ENCODE results near the gene MIA2. TPM values are rescaled to one million over a fixed set of nuclear protein-coding genes. Genes with fewer than 3 reads are reported as not detected.
"Not testable (repeated sequence)": the region's sequence is repeated elsewhere in the genome, so short reads cannot be mapped to it uniquely, and the experiment has no call there.

Gene MIA2
- total and polyA plus RNA-seq, 5 donors from 2014 or later: 21.1 to 26.2 (median 21.9) TPM

- H3K9me3 ChIP-seq (ENCODE audit: control insufficient read depth in 2 of 2, low read length in 2 of 2): no peaks in the 10 kb centered on the region
- no peaks in the 10 kb centered on the region for H3K4me1 ChIP-seq (ENCODE audit: control insufficient read depth, insufficient read depth, low read length, poor library complexity, severe bottlenecking)
- H3K9me3 Mint-ChIP-seq: no peaks in the 10 kb centered on the region
- peaks cover 48 to 69% (median 56%) of the 10 kb centered on the region in 4 donors for H3K4me1 Mint-ChIP-seq
- no peak for DNase-seq
- peaks cover 36% of the 10 kb centered on the region for H3K36me3 Mint-ChIP-seq
- no peak overlapping the region for H3K4me3 ChIP-seq (ENCODE audit: low read depth, low read length)
- peak overlapping the region; percentile 6 to 69 (median 67) for H3K27ac Mint-ChIP-seq
- peaks cover 13% of the 10 kb centered on the region for H3K36me3 ChIP-seq (ENCODE audit: control insufficient read depth, insufficient read depth, low read length)
- ATAC-seq (ENCODE audit: low read depth in 2 of 2): no peak
- H3K27me3 Mint-ChIP-seq: no peaks in the 10 kb centered on the region
- H3K27ac ChIP-seq (ENCODE audit: insufficient read depth, low read length, poor library complexity, severe bottlenecking): no peak overlapping the region
- no peak overlapping the region for H3K4me3 Mint-ChIP-seq
- no peaks in the 10 kb centered on the region for H3K27me3 ChIP-seq (ENCODE audit: control insufficient read depth, insufficient read depth, low read length)
These were observed 42.3 kb downstream of the MIA2 start for GRCh38 chr14:39276005-39276404.

DNA sequence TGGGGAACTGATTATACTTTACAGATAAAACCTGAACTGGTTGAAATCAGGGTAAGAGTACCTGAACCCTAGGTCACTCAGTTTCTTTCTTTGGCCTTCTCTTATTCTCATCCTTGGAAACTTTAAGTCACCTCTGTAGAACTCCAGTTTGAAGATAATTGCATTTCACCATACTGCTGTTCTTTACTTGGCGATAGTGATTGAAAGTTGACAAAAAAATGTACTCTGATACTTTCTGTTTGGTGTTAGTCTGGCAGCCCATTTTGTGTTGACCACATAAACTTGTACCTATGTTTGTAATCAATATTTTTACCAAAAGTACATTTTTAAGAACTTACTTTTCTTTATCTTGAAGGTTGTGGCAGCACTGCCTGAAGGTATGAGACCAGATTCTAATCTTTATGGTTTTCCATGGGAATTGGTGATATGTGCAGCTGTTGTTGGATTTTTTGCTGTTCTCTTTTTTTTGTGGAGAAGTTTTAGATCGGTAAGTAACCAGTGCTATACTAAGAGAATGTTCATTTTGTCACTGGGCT is 42.9 kb downstream of the MIA2 start:
- no peaks in the 10 kb centered on the region for H3K27me3 ChIP-seq (ENCODE audit: control insufficient read depth, insufficient read depth, low read length)

GRCh38 chr14:39279515-39279914 is 45.8 kb downstream of the MIA2 start:
- ATAC-seq (ENCODE audit: low read depth in 2 of 2) (no peak), DNase-seq (no peak)
- H3K27ac ChIP-seq (ENCODE audit: insufficient read depth, low read length, poor library complexity, severe bottlenecking): no peak overlapping the region
- H3K9me3 ChIP-seq (ENCODE audit: control insufficient read depth in 2 of 2, low read length in 2 of 2): no peaks in the 10 kb centered on the region
- H3K36me3 ChIP-seq (ENCODE audit: control insufficient read depth, insufficient read depth, low read length): peaks cover 34% of the 10 kb centered on the region
- no peaks in the 10 kb centered on the region for H3K27me3 ChIP-seq (ENCODE audit: control insufficient read depth, insufficient read depth, low read length)
- Mint-ChIP-seq H3K36me3 (peaks cover 55% of the 10 kb centered on the region), H3K27me3 (no peaks in the 10 kb centered on the region), H3K4me3 (no peak overlapping the region), H3K4me1 (peaks cover 40 to 54% (median 43%) of the 10 kb centered on the region in 4 donors), H3K9me3 (peaks cover 0 to 1% (median 0%) of the 10 kb centered on the region in 7 donors), H3K27ac (peak overlapping the region in 2 of 3 donors; percentile 22 to 47)
- no peak overlapping the region for H3K4me3 ChIP-seq (ENCODE audit: low read depth, low read length)
- H3K4me1 ChIP-seq (ENCODE audit: control insufficient read depth, insufficient read depth, low read length, poor library complexity, severe bottlenecking): no peaks in the 10 kb centered on the region

More for the DNA sequence above, 42.9 kb downstream of the MIA2 start:
- H3K9me3 ChIP-seq (ENCODE audit: control insufficient read depth in 2 of 2, low read length in 2 of 2): no peaks in the 10 kb centered on the region
- no peak overlapping the region for H3K4me3 ChIP-seq (ENCODE audit: low read depth, low read length)
- peaks cover 49 to 68% (median 54%) of the 10 kb centered on the region in 4 donors for H3K4me1 Mint-ChIP-seq
- no peaks in the 10 kb centered on the region for H3K4me1 ChIP-seq (ENCODE audit: control insufficient read depth, insufficient read depth, low read length, poor library complexity, severe bottlenecking)
- H3K27me3 Mint-ChIP-seq: no peaks in the 10 kb centered on the region
- DNase-seq: no peak
- H3K4me3 Mint-ChIP-seq: no peak overlapping the region
- peak overlapping the region in 2 of 3 donors; percentile 10 to 70 for H3K27ac Mint-ChIP-seq
- no peak overlapping the region for H3K27ac ChIP-seq (ENCODE audit: insufficient read depth, low read length, poor library complexity, severe bottlenecking)
- peaks cover 38% of the 10 kb centered on the region for H3K36me3 Mint-ChIP-seq
- H3K9me3 Mint-ChIP-seq: no peaks in the 10 kb centered on the region
- ATAC-seq (ENCODE audit: low read depth in 2 of 2): no peak
- peaks cover 14% of the 10 kb centered on the region for H3K36me3 ChIP-seq (ENCODE audit: control insufficient read depth, insufficient read depth, low read length)

DNA sequence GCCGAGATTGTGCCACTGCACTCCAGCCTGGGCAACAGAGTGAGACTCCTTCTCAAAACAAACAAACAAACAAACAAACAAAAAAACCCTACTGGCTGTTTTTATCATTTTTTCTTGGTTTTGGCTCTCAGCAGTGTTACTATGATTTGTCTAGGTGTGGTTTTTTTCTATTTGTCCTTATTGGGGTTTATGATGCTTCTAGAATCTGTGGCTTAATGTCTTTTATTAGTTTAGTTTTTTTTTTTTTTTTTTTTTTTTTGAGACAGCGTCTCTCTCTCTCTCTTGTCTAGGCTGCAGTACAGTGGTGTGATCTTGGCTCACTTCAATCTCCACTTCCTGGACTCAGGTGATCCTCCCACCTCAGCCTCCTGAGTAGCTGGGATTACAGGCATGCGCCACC is 47.0 kb downstream of the MIA2 start:
- not testable (repeated sequence) for H3K4me3 Mint-ChIP-seq; DNase-seq; H3K4me3 ChIP-seq (ENCODE audit: low read depth, low read length); H3K9me3 ChIP-seq (ENCODE audit: control insufficient read depth in 2 of 2, low read length in 2 of 2); H3K27me3 ChIP-seq (ENCODE audit: control insufficient read depth, insufficient read depth, low read length); H3K27me3 Mint-ChIP-seq; H3K27ac ChIP-seq (ENCODE audit: insufficient read depth, low read length, poor library complexity, severe bottlenecking); H3K9me3 Mint-ChIP-seq; H3K4me1 ChIP-seq (ENCODE audit: control insufficient read depth, insufficient read depth, low read length, poor library complexity, severe bottlenecking); ATAC-seq (ENCODE audit: low read depth in 2 of 2)
- H3K27ac Mint-ChIP-seq: peak overlapping the region in 1 of 3 donors; percentile 1
- H3K36me3 Mint-ChIP-seq: peaks cover 55% of the 10 kb centered on the region
- peaks cover 34% of the 10 kb centered on the region for H3K36me3 ChIP-seq (ENCODE audit: control insufficient read depth, insufficient read depth, low read length)
- peaks cover 35 to 48% (median 38%) of the 10 kb centered on the region in 4 donors for H3K4me1 Mint-ChIP-seq

- Histone ChIP-seq H3K4me3 (ENCODE audit: low read depth, low read length) (no peak overlapping the region), H3K4me1 (ENCODE audit: control insufficient read depth, insufficient read depth, low read length, poor library complexity, severe bottlenecking) (no peaks in the 10 kb centered on the region), H3K9me3 (ENCODE audit: control insufficient read depth in 2 of 2, low read length in 2 of 2) (no peaks in the 10 kb centered on the region), H3K27ac (ENCODE audit: insufficient read depth, low read length, poor library complexity, severe bottlenecking) (no peak overlapping the region), H3K36me3 (ENCODE audit: control insufficient read depth, insufficient read depth, low read length) (peaks cover 42% of the 10 kb centered on the region), H3K27me3 (ENCODE audit: control insufficient read depth, insufficient read depth, low read length) (no peaks in the 10 kb centered on the region)
- ATAC-seq (ENCODE audit: low read depth in 2 of 2) (no peak), DNase-seq (no peak)
- Mint-ChIP-seq H3K9me3 (no peaks in the 10 kb centered on the region), H3K4me1 (peaks cover 0 to 9% (median 7%) of the 10 kb centered on the region in 4 donors), H3K4me3 (no peak overlapping the region), H3K36me3 (peaks cover 34% of the 10 kb centered on the region), H3K27me3 (no peaks in the 10 kb centered on the region), H3K27ac (peak overlapping the region in 1 of 3 donors; percentile 71)
These were observed 55.8 kb downstream of the MIA2 start for GRCh38 chr14:39289523-39289922.

DNA sequence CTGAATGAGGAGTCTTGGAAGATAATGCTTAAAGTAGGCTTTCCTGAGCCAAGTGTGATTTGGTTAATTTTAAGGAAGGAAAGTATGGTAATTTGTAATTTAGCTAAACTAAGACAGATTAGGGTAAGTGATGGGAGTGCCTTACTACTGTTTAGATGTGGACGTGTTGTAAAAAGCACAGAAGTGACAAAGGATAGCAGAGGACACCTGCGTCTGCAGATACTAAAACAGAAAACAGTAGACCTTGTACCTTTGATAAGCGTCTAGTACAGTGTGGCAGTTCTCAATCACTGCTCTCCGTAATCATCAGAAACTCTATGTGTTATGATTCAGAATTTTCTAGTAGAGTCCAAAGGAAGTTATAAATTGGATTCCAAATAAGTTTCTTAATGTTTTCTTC is 58.0 kb downstream of the MIA2 start:
- no peak overlapping the region for H3K27ac ChIP-seq (ENCODE audit: insufficient read depth, low read length, poor library complexity, severe bottlenecking)
- DNase-seq: no peak
- Mint-ChIP-seq H3K27me3 (no peaks in the 10 kb centered on the region), H3K36me3 (peaks cover 41% of the 10 kb centered on the region), H3K9me3 (no peaks in the 10 kb centered on the region), H3K4me1 (peaks cover 0 to 11% (median 8%) of the 10 kb centered on the region in 4 donors), H3K27ac (no peak overlapping the region), H3K4me3 (no peak overlapping the region)
- H3K36me3 ChIP-seq (ENCODE audit: control insufficient read depth, insufficient read depth, low read length): peaks cover 58% of the 10 kb centered on the region
- H3K27me3 ChIP-seq (ENCODE audit: control insufficient read depth, insufficient read depth, low read length): no peaks in the 10 kb centered on the region
- no peak for ATAC-seq (ENCODE audit: low read depth in 2 of 2)
- H3K4me1 ChIP-seq (ENCODE audit: control insufficient read depth, insufficient read depth, low read length, poor library complexity, severe bottlenecking): no peaks in the 10 kb centered on the region
- H3K9me3 ChIP-seq (ENCODE audit: control insufficient read depth in 2 of 2, low read length in 2 of 2): no peaks in the 10 kb centered on the region
- no peak overlapping the region for H3K4me3 ChIP-seq (ENCODE audit: low read depth, low read length)

DNA sequence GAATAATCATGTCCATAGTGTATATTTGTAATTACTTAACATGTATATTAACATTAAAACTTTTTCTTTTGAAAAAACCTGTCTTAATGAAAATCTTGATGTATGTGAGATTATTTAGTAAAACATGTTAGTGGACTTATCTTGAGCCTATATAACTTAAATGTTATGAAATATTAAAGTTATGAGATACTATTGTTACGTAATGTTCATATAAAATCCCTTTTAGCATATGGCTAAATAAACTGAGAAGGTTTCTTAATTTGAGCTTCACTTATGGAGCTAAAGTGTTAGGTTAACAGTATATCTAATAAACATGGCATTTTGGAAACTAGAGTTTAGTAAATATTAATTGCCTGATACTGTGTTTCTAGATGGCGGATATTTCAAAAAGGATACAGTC is 59.9 kb downstream of the MIA2 start:
- Mint-ChIP-seq H3K9me3 (no peaks in the 10 kb centered on the region), H3K36me3 (peaks cover 47% of the 10 kb centered on the region), H3K27me3 (no peaks in the 10 kb centered on the region), H3K27ac (no peak overlapping the region), H3K4me3 (no peak overlapping the region), H3K4me1 (peaks cover 0 to 15% (median 9%) of the 10 kb centered on the region in 4 donors)
- DNase-seq: no peak
- H3K9me3 ChIP-seq (ENCODE audit: control insufficient read depth in 2 of 2, low read length in 2 of 2): no peaks in the 10 kb centered on the region
- H3K4me3 ChIP-seq (ENCODE audit: low read depth, low read length): no peak overlapping the region
- no peaks in the 10 kb centered on the region for H3K27me3 ChIP-seq (ENCODE audit: control insufficient read depth, insufficient read depth, low read length)
- H3K36me3 ChIP-seq (ENCODE audit: control insufficient read depth, insufficient read depth, low read length): peaks cover 63% of the 10 kb centered on the region
- H3K27ac ChIP-seq (ENCODE audit: insufficient read depth, low read length, poor library complexity, severe bottlenecking): no peak overlapping the region
- ATAC-seq (ENCODE audit: low read depth in 2 of 2): no peak
- no peaks in the 10 kb centered on the region for H3K4me1 ChIP-seq (ENCODE audit: control insufficient read depth, insufficient read depth, low read length, poor library complexity, severe bottlenecking)

GRCh38 chr14:39300389-39300788 is 66.7 kb downstream of the MIA2 start:
- H3K27ac Mint-ChIP-seq; H3K9me3 Mint-ChIP-seq; H3K4me3 Mint-ChIP-seq; H3K4me1 Mint-ChIP-seq; H3K27ac ChIP-seq (ENCODE audit: insufficient read depth, low read length, poor library complexity, severe bottlenecking); H3K4me3 ChIP-seq (ENCODE audit: low read depth, low read length); H3K4me1 ChIP-seq (ENCODE audit: control insufficient read depth, insufficient read depth, low read length, poor library complexity, severe bottlenecking); ATAC-seq (ENCODE audit: low read depth in 2 of 2); H3K27me3 Mint-ChIP-seq; H3K9me3 ChIP-seq (ENCODE audit: control insufficient read depth in 2 of 2, low read length in 2 of 2); DNase-seq; H3K27me3 ChIP-seq (ENCODE audit: control insufficient read depth, insufficient read depth, low read length): not testable (repeated sequence)
- peaks cover 53% of the 10 kb centered on the region for H3K36me3 ChIP-seq (ENCODE audit: control insufficient read depth, insufficient read depth, low read length)
- H3K36me3 Mint-ChIP-seq: peaks cover 52% of the 10 kb centered on the region
